HepG2 (cell line): ENCODE results near the gene SETD5. TPM values are rescaled to one million over a fixed set of nuclear protein-coding genes. Genes with fewer than 3 reads are reported as not detected.

Experiments used
- CBX5 ChIP-seq: sonication (generic); formaldehyde crosslinking; IDR thresholded peaks from 2 replicates; pipeline ENCODE4 v1.4.0; 2020; ENCODE audit warnings: missing genetic modification reagents, borderline replicate concordance
- DNMT3B ChIP-seq: conservative IDR thresholded peaks from 2 replicates; pipeline ENCODE4 v1.6.1; 2016; ENCODE audit warnings: missing biosample characterization, control low read depth
- NPAS2 ChIP-seq: sonication (generic); formaldehyde crosslinking; IDR thresholded peaks from 2 replicates; pipeline ENCODE4 v1.8.0; 2022; ENCODE audit warnings: mild to moderate bottlenecking, missing genetic modification reagents, borderline replicate concordance
- POLR2G ChIP-seq: fragments of 200-400 bp; formaldehyde crosslinking; IDR thresholded peaks from 2 replicates; pipeline ENCODE4 v1.6.1; 2018; ENCODE audit warnings: mild to moderate bottlenecking, low read depth, low read length, moderate library complexity
- RBM39 ChIP-seq: fragments of 200-400 bp; formaldehyde crosslinking; IDR thresholded peaks from one replicate; pipeline ENCODE4 v1.6.1; 2018; ENCODE audit warnings: antibody characterized with exemption, mild to moderate bottlenecking, low read depth, low read length; ENCODE audit not compliant: poor library complexity, severe bottlenecking
- THAP11 ChIP-seq: IDR thresholded peaks from 2 replicates; pipeline ENCODE4 v1.6.1; 2016; ENCODE audit warnings: missing biosample characterization, missing genetic modification reagents
- TOPORS ChIP-seq: sonication (generic); formaldehyde crosslinking; IDR thresholded peaks from 2 replicates; pipeline ENCODE4 v1.8.0; 2023; ENCODE audit warnings: mild to moderate bottlenecking, missing genetic modification reagents
- ZNF136 ChIP-seq: sonication (generic); formaldehyde crosslinking; IDR thresholded peaks from 2 replicates; pipeline ENCODE4 v1.8.1; 2022; ENCODE audit warnings: low read depth, mild to moderate bottlenecking, moderate library complexity, missing genetic modification reagents
- ZNF317 ChIP-seq: sonication (generic); formaldehyde crosslinking; IDR thresholded peaks from 2 replicates; pipeline ENCODE4 v1.5.0; 2020; ENCODE audit warnings: mild to moderate bottlenecking, missing genetic modification reagents
- ZNF367 ChIP-seq: sonication (generic); formaldehyde crosslinking; IDR thresholded peaks from 2 replicates; pipeline ENCODE4 v1.4.0; 2020; ENCODE audit warnings: missing genetic modification reagents, borderline replicate concordance
- ZNF549 ChIP-seq: sonication (generic); formaldehyde crosslinking; IDR thresholded peaks from 2 replicates; pipeline ENCODE4 v1.5.0; 2020; ENCODE audit warnings: missing genetic modification reagents
- polyA plus RNA-seq, 8 experiments: library from polyadenylated mRNA; depleted of rRNA in 3 of 8; stranded (reverse) in 7 of 8; unstranded in 1 of 8; fragments of >200 nt; fragmentation: Illumina TruSeq in 4 of 8; extraction: Trizol in 4 of 8; gene quantifications; 2 replicates each; pipeline versions ENCODE4 v1.2.1 to v1.2.3, GENCODE V29; 2011 to 2016; ENCODE audit warnings: low read depth in 4 of 8, missing spikeins in 1 of 8, mixed read lengths in 1 of 8; ENCODE audit not compliant: insufficient read depth in 1 of 8
- total RNA-seq, 5 experiments: library from RNA; depleted of rRNA; stranded (reverse); fragments of >200 nt; fragmentation: Illumina TruSeq; extraction: Trizol; gene quantifications; 2 replicates each; pipeline ENCODE4 v1.2.3, GENCODE V29; 2016; ENCODE audit warnings: low read depth in 1 of 5
- TF ChIP-seq, protein P1 (sequence below): sonication (generic); formaldehyde crosslinking; IDR thresholded peaks from 2 replicates; pipeline ENCODE4 v1.9.0; 2021; ENCODE audit warnings: missing genetic modification reagents, borderline replicate concordance
- TF ChIP-seq, protein P2 (sequence below): sonication (generic); formaldehyde crosslinking; IDR thresholded peaks from 2 replicates; pipeline ENCODE4 v1.5.0; 2020; ENCODE audit warnings: mild to moderate bottlenecking, missing genetic modification reagents
- TF ChIP-seq, protein P3 (sequence below): sonication (generic); formaldehyde crosslinking; IDR thresholded peaks from 2 replicates; pipeline ENCODE4 v1.5.1; 2020; ENCODE audit warnings: mild to moderate bottlenecking, missing genetic modification reagents, moderate library complexity
- TF ChIP-seq, protein P4 (sequence below): sonication (generic); formaldehyde crosslinking; IDR thresholded peaks from 2 replicates; pipeline ENCODE4 v1.4.0; 2020; ENCODE audit warnings: missing genetic modification reagents, mild to moderate bottlenecking, borderline replicate concordance
- TF ChIP-seq, protein P5 (sequence below): sonication (generic); formaldehyde crosslinking; IDR thresholded peaks from 2 replicates; pipeline ENCODE4 v1.4.0; 2020; ENCODE audit warnings: missing genetic modification reagents, borderline replicate concordance

SETD5 gene
- total and polyA plus RNA-seq, 2 of the 13 experiments (the other 11 are each of a cell fraction or from before 2014, with no cell fraction given) = 46.8 to 95.8 TPM

DNA sequence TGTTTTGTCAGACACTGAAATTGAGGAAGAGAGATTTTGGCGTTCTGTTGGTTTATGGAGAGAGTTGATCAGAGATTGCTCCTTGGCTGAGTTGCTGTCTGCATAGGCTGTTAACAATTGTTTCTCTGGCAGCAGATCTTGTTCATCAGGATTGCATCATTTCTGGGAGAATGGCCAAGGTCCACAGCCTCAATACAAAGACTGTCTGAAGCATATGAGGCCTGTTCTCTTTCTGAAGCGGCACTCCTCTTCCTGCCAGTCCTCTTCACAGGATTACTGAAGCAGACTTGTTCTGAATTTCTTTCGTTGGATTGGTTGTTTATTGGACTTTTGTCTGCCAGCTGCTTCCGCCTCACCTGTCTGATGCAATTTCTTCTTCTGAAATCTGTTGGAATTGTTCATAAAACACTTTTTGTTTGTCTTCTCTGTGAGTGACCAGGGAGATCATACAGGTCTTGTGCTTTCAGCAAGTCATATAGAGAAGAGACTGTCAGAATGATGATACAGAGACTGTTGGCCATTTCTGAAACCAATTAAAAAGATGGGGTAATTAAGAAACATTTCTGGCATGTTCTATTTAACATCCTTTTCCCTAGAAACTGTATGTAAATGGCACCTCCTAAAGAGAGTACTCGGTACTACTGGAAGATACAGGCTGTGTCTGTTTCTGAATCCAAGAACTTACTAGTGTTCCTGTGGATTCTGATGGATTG is 25.5 kb downstream of the SETD5 start (continued):
- peak; percentile 77; the same call in 1 of the 2 replicates for TF ChIP-seq CBX5 (CRISPR knock-in tag)
- TF ChIP-seq ZNF136 (CRISPR knock-in tag) = no peak
- no peak for TF ChIP-seq ZNF549 (CRISPR knock-in tag)
- TF ChIP-seq, protein P1, sequence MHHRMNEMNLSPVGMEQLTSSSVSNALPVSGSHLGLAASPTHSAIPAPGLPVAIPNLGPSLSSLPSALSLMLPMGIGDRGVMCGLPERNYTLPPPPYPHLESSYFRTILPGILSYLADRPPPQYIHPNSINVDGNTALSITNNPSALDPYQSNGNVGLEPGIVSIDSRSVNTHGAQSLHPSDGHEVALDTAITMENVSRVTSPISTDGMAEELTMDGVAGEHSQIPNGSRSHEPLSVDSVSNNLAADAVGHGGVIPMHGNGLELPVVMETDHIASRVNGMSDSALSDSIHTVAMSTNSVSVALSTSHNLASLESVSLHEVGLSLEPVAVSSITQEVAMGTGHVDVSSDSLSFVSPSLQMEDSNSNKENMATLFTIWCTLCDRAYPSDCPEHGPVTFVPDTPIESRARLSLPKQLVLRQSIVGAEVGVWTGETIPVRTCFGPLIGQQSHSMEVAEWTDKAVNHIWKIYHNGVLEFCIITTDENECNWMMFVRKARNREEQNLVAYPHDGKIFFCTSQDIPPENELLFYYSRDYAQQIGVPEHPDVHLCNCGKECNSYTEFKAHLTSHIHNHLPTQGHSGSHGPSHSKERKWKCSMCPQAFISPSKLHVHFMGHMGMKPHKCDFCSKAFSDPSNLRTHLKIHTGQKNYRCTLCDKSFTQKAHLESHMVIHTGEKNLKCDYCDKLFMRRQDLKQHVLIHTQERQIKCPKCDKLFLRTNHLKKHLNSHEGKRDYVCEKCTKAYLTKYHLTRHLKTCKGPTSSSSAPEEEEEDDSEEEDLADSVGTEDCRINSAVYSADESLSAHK (CRISPR knock-in tag) = no peak
- TF ChIP-seq RBM39 = no peak
- TF ChIP-seq, protein P2, sequence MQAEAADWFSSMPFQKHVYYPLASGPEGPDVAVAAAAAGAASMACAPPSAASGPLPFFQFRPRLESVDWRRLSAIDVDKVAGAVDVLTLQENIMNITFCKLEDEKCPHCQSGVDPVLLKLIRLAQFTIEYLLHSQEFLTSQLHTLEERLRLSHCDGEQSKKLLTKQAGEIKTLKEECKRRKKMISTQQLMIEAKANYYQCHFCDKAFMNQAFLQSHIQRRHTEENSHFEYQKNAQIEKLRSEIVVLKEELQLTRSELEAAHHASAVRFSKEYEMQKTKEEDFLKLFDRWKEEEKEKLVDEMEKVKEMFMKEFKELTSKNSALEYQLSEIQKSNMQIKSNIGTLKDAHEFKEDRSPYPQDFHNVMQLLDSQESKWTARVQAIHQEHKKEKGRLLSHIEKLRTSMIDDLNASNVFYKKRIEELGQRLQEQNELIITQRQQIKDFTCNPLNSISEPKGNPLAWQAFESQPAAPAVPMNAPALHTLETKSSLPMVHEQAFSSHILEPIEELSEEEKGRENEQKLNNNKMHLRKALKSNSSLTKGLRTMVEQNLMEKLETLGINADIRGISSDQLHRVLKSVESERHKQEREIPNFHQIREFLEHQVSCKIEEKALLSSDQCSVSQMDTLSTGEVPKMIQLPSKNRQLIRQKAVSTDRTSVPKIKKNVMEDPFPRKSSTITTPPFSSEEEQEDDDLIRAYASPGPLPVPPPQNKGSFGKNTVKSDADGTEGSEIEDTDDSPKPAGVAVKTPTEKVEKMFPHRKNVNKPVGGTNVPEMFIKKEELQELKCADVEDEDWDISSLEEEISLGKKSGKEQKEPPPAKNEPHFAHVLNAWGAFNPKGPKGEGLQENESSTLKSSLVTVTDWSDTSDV (CRISPR knock-in tag) = no peak
- TF ChIP-seq, protein P3, sequence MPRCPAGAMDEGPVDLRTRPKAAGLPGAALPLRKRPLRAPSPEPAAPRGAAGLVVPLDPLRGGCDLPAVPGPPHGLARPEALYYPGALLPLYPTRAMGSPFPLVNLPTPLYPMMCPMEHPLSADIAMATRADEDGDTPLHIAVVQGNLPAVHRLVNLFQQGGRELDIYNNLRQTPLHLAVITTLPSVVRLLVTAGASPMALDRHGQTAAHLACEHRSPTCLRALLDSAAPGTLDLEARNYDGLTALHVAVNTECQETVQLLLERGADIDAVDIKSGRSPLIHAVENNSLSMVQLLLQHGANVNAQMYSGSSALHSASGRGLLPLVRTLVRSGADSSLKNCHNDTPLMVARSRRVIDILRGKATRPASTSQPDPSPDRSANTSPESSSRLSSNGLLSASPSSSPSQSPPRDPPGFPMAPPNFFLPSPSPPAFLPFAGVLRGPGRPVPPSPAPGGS (CRISPR knock-in tag) = no peak
- peak; percentile 73 for TF ChIP-seq POLR2G
- no peak for TF ChIP-seq TOPORS (CRISPR knock-in tag)
- peak; percentile 79; the same call in 1 of the 2 replicates for TF ChIP-seq ZNF317 (CRISPR knock-in tag)
- no peak for TF ChIP-seq DNMT3B (CRISPR knock-in tag)
- TF ChIP-seq, protein P4, sequence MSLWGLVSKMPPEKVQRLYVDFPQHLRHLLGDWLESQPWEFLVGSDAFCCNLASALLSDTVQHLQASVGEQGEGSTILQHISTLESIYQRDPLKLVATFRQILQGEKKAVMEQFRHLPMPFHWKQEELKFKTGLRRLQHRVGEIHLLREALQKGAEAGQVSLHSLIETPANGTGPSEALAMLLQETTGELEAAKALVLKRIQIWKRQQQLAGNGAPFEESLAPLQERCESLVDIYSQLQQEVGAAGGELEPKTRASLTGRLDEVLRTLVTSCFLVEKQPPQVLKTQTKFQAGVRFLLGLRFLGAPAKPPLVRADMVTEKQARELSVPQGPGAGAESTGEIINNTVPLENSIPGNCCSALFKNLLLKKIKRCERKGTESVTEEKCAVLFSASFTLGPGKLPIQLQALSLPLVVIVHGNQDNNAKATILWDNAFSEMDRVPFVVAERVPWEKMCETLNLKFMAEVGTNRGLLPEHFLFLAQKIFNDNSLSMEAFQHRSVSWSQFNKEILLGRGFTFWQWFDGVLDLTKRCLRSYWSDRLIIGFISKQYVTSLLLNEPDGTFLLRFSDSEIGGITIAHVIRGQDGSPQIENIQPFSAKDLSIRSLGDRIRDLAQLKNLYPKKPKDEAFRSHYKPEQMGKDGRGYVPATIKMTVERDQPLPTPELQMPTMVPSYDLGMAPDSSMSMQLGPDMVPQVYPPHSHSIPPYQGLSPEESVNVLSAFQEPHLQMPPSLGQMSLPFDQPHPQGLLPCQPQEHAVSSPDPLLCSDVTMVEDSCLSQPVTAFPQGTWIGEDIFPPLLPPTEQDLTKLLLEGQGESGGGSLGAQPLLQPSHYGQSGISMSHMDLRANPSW (CRISPR knock-in tag) = 0 out of 2 replicates have a peak, but pooled peaks have one; percentile 54
- TF ChIP-seq, protein P5, sequence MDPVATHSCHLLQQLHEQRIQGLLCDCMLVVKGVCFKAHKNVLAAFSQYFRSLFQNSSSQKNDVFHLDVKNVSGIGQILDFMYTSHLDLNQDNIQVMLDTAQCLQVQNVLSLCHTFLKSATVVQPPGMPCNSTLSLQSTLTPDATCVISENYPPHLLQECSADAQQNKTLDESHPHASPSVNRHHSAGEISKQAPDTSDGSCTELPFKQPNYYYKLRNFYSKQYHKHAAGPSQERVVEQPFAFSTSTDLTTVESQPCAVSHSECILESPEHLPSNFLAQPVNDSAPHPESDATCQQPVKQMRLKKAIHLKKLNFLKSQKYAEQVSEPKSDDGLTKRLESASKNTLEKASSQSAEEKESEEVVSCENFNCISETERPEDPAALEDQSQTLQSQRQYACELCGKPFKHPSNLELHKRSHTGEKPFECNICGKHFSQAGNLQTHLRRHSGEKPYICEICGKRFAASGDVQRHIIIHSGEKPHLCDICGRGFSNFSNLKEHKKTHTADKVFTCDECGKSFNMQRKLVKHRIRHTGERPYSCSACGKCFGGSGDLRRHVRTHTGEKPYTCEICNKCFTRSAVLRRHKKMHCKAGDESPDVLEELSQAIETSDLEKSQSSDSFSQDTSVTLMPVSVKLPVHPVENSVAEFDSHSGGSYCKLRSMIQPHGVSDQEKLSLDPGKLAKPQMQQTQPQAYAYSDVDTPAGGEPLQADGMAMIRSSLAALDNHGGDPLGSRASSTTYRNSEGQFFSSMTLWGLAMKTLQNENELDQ = no peak
- no peak for TF ChIP-seq ZNF367 (CRISPR knock-in tag)
- TF ChIP-seq NPAS2 (CRISPR knock-in tag) = no peak
- TF ChIP-seq THAP11 (CRISPR knock-in tag) = no peak; the same call in none of the 2 replicates
